Activated naive CD4-positive, alpha-beta T cell treated with anti-CD3 and anti-CD28 coated beads for 36 hours (primary cell): ENCODE data around the gene C3orf70. TPM values are rescaled to one million over a fixed set of nuclear protein-coding genes. Genes with fewer than 3 reads are reported as not detected.

Experiments
- CTCF ChIA-PET: fragments of 350-600 bp; sonication (Branson Sonifier 250); formaldehyde crosslinking; loops from one replicate; lab custom pipeline; 2021; ENCODE audit warnings: antibody characterized with exemption; lab: Charles Lee
- DNase-seq: peaks from one replicate; pipeline ENCODE4 v3.0.0-alpha.2; 2020
- H3K27ac Mint-ChIP-seq: one replicate; pipeline ENCODE4 v1.8.0; 2021; ENCODE audit warnings: mild to moderate bottlenecking, mixed read lengths
- H3K27me3 Mint-ChIP-seq: one replicate; pipeline ENCODE4 v1.8.0; 2021; ENCODE audit warnings: low read depth, mixed read lengths
- H3K36me3 Mint-ChIP-seq: one replicate; pipeline ENCODE4 v1.8.0; 2021; ENCODE audit warnings: low read depth, mixed read lengths
- H3K4me1 Mint-ChIP-seq: one replicate; pipeline ENCODE4 v1.8.0; 2021; ENCODE audit warnings: low read depth, mixed read lengths
- H3K4me3 Mint-ChIP-seq: one replicate; pipeline ENCODE4 v1.8.0; 2021; ENCODE audit warnings: mild to moderate bottlenecking, moderate library complexity, mixed read lengths
- H3K9me3 Mint-ChIP-seq: one replicate; pipeline ENCODE4 v1.8.0; 2021; ENCODE audit warnings: mixed read lengths
- intact Hi-C: fragments of 100-400 bp; cut with micrococcal nuclease; formaldehyde crosslinking; loops from one replicate; pipeline ENCODE4 v1.15.1; 2023
- total RNA-seq, 2 experiments: library from RNA; stranded (reverse); gene quantifications; one replicate each; pipeline ENCODE4 v1.2.3, GENCODE V29; 2021

The C3orf70 gene
- total RNA-seq, 2 experiments from 2014 or later = not detected

DNA sequence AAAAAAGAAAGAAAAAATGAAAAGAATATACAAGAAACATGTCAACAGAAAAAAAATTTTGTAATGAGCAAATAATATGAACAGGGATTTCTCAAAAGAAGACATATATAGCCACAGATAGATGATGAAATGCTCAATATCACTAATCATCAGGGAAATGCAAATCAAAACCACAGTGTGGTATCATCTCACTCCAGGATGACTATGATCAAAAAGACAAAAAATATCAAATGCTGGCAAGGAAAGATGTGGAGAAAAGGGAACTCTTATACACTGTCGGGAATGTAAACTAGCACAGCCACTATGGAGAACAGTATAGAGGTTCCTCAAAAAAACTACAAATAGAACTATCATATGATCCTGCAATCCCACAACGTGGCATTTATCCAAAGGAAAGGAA lies 94.1 kb downstream of the C3orf70 start:
- intact Hi-C loops = no loop called here
- Mint-ChIP-seq H3K36me3 (peaks cover 20% of the 10 kb centered on the region), H3K4me1 (no peaks in the 10 kb centered on the region), H3K27ac (no peak overlapping the region), H3K27me3 (no peaks in the 10 kb centered on the region), H3K4me3 (no peak overlapping the region), H3K9me3 (peaks cover 56% of the 10 kb centered on the region)
- no peak for DNase-seq
- CTCF ChIA-PET = no interaction called here

DNA sequence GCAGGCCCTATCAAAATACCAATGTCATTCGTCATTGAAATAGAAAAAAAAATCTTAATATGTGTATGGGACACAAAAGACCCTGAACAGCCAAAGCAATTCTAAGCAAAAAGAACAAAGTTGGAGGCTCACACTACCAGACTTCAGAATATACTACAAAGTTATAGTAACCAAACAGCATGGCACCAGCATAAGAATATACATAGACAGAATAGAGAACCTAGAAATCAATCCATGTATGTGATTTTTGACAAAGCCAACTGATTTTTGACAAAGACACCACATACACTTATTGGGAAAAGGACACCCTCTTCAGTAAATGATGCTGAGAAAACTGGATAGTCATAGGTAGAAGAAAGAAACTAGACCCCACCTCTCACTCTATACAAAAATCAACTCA lies 95.0 kb downstream of the C3orf70 start:
- Mint-ChIP-seq H3K27me3 (no peaks in the 10 kb centered on the region), H3K36me3 (peaks cover 30% of the 10 kb centered on the region), H3K4me3 (no peak overlapping the region), H3K4me1 (no peaks in the 10 kb centered on the region), H3K9me3 (peaks cover 58% of the 10 kb centered on the region), H3K27ac (no peak overlapping the region)
- intact Hi-C loops = no loop called here
- CTCF ChIA-PET = no interaction called here
- DNase-seq = no peak

DNA sequence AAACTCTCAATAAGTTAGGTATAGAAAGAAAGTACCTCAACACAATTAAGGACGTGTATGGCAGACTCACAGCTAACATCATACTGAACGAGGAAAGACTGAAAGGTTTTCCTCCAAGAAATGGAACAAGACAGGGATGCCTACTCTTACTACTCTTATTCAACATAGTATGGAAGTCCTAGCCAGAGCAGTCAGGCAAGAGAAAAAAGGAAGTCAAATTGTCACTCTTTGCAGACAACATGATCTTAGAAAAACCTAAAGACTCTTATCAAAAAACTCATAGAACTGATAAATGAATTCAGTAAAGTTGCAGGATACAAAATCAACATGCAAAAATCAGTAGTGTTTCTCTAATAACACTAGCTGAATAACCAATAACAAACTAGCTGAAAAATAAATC lies 96.0 kb downstream of the C3orf70 start:
- Mint-ChIP-seq H3K9me3 (peaks cover 60% of the 10 kb centered on the region), H3K27me3 (no peaks in the 10 kb centered on the region)

DNA sequence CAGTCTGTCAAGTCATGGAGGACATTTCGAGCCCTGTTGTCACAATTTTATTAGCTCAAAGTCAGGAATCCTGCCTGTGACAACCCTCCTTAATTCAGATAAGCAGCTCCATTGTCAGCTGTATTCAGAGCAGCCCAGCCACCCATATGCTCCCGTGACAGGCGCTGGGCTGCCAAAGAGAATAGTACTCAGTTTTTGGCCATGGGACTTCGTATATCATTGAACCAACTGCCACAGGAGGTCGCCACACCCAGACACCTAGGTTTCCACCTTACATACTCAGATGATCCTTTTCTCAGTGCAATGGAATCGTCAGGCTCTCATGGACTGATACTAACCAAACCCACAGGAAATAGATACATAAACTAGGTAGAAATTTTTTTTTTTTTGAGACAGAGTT lies 100.2 kb downstream of the C3orf70 start:
- no peak for DNase-seq
- intact Hi-C loops = no loop called here
- Mint-ChIP-seq H3K4me3 (no peak overlapping the region), H3K27me3 (no peaks in the 10 kb centered on the region), H3K27ac (no peak overlapping the region), H3K9me3 (peaks cover 29% of the 10 kb centered on the region), H3K4me1 (no peaks in the 10 kb centered on the region), H3K36me3 (peaks cover 80% of the 10 kb centered on the region)
- CTCF ChIA-PET = no interaction called here

More for the DNA sequence above, 96.0 kb downstream of the C3orf70 start:
- Mint-ChIP-seq H3K36me3 (peaks cover 39% of the 10 kb centered on the region), H3K4me3 (no peak overlapping the region), H3K27ac (no peak overlapping the region), H3K4me1 (no peaks in the 10 kb centered on the region)
- DNase-seq = no peak
- intact Hi-C loops = no loop called here
- CTCF ChIA-PET = interaction anchor here (0.6 kb wide), 1 partner anchor 77 kb away, joined by 3 read pairs; no protein-coding TSS in a partner anchor

DNA sequence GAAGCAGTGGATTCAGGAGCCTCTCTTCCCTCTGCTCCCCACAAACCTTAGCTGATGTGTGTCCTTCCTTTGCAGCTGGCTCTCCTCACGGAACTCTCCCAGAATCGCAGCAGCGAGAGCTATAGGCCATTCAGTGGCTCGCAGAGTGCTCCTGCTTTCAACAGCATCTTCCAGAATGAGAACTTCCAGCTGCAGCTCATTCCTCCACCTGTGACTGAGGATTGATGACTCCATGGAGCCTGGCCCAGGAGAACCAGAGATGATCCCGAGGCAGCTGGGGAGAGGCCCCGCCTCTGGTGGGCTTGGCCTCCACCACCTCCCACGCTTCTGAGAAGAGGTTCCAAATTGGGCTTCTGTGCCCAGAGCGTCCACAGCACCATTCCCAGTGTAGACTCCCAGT lies 101.1 kb downstream of the C3orf70 start:
- Mint-ChIP-seq H3K4me3 (no peak overlapping the region), H3K4me1 (no peaks in the 10 kb centered on the region), H3K27ac (no peak overlapping the region), H3K9me3 (peaks cover 23% of the 10 kb centered on the region), H3K36me3 (peaks cover 85% of the 10 kb centered on the region), H3K27me3 (no peaks in the 10 kb centered on the region)
- intact Hi-C loops = no loop called here
- DNase-seq = no peak
- CTCF ChIA-PET = no interaction called here

DNA sequence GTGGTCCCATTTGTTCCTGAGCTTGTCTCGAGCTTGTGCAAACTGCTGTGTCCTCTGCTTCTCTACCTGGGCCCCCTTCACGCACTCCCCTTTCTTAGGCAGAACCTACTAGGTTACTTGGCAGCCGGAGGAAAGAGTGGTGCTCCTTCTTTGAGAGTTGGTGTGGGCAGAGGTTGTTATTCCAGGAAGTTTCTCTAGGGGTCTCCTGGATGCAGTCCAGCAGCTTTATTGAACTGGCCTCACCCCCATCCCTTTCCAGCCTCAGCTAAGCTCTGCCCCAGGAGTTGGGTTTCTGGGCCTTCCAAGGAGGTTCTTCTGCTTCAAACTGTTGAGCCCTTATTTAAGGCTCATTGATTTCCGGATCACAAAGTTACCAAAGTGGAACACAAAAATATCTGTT lies 103.2 kb downstream of the C3orf70 start:
- peaks cover 91% of the 10 kb centered on the region for H3K36me3 Mint-ChIP-seq
- no peaks in the 10 kb centered on the region for H3K27me3 Mint-ChIP-seq
- H3K4me3 Mint-ChIP-seq = no peak overlapping the region
- peaks cover 13% of the 10 kb centered on the region for H3K9me3 Mint-ChIP-seq
- no peak overlapping the region for H3K27ac Mint-ChIP-seq
- H3K4me1 Mint-ChIP-seq = no peaks in the 10 kb centered on the region
- no peak for DNase-seq
- CTCF ChIA-PET = no interaction called here
- intact Hi-C loops = no loop called here

DNA sequence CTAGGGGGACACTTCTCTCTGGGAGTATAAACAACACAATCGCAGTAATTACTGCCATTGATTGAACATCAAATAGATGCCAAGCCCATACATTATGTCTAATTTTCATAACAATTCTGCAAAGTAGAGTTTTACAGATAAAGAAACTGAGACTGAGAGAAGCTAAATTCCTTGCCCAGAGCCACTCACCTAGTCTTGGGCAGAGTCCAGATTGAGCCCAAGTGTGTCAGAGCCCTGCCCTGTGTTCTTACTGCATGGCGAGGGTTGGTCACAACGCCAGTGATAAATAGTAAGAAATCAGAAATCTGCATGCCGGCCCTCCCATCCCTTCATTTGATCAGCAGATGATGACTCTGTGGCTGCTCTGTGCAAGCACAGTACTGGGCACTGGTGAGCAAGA lies 106.3 kb downstream of the C3orf70 start:
- Mint-ChIP-seq H3K4me1 (no peaks in the 10 kb centered on the region), H3K36me3 (peaks cover 74% of the 10 kb centered on the region), H3K9me3 (no peaks in the 10 kb centered on the region), H3K4me3 (no peak overlapping the region), H3K27me3 (no peaks in the 10 kb centered on the region), H3K27ac (no peak overlapping the region)
- intact Hi-C loops = no loop called here
- DNase-seq = no peak
- CTCF ChIA-PET = no interaction called here

DNA sequence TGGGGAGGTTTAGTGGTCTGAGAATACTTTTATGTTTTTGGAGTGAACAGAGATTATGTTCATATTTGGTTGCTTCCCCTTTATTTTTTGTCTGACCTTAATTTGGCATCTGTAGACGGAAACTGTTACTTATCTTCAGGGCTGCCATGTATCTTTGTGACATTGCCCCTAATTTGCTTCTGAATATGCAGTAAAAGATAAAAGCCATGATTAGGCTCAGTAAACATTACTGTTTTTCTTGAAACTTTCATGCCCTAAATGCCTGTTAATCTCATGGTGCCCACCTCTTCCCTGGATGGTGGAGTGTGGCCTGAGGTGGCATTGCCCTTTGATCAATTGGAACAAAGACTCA lies 106.7 kb downstream of the C3orf70 start:
- Mint-ChIP-seq H3K4me1 (no peaks in the 10 kb centered on the region), H3K27me3 (no peaks in the 10 kb centered on the region), H3K4me3 (no peak overlapping the region), H3K27ac (no peak overlapping the region), H3K9me3 (no peaks in the 10 kb centered on the region), H3K36me3 (peaks cover 74% of the 10 kb centered on the region)
- no peak for DNase-seq
- intact Hi-C loops = no loop called here
- CTCF ChIA-PET = no interaction called here

DNA sequence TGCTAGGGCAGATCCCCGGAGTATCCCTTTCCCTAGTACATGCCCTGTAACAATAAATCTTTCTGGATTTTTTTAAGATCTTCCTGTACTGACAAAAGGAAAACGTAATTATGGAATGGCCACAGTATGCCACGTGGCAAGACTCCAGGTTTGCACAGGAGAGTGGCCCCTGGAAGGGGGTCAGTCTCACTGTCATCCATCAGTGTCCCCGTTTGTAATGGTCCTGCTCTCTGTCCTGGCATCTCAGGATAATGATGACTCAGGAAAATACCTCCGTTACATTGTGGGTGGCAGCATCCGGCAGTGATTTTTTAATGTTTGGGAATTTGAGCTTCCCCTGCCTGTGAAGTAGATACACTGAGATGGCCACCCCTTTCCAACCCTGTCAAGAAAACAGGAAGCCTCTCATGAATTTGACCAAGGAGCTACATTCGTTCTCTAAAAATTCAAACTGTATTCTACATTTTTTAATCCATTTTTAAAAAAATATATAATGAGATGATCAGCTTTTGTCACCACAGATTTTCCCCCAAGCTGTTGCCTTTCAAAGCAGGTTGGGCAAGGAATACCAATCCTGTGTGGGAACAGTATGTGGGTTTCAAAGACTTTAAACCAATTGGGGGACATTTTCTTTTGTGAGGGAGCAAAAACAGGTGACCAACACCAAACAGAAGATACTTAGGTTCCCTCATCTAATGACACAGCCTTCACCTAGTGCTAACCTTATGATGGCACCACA lies 110.4 kb downstream of the C3orf70 start:
- no peaks in the 10 kb centered on the region for H3K27me3 Mint-ChIP-seq
- no peaks in the 10 kb centered on the region for H3K4me1 Mint-ChIP-seq
- intact Hi-C loops = no loop called here
- CTCF ChIA-PET = interaction anchor here (0.6 kb wide), 1 partner anchor 10 kb away, joined by 3 read pairs; no protein-coding TSS in a partner anchor
- H3K27ac Mint-ChIP-seq = no peak overlapping the region
- H3K4me3 Mint-ChIP-seq = no peak overlapping the region
- DNase-seq = no peak
- peaks cover 3% of the 10 kb centered on the region for H3K9me3 Mint-ChIP-seq
- peaks cover 53% of the 10 kb centered on the region for H3K36me3 Mint-ChIP-seq

DNA sequence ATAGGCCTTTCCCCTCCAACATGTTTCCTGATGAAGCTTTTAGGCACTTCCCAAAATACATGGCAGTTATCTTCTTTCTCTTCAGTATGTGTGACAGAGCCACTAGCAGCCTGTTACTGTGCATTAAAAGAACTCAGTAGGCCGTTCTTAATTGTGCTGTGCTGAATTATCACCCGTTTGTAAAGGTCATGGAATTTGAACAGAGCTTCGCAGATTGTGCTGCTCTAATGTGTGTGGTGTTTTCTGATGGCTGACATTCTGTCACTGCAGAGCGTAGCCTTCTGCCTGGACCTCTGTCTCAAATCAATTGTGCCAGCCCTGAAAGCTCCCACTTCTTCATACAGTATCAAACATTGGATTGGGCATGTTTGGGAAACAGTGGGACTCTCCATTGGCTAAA lies 111.3 kb downstream of the C3orf70 start:
- H3K27ac Mint-ChIP-seq = no peak overlapping the region
- CTCF ChIA-PET = no interaction called here
- intact Hi-C loops = no loop called here
- DNase-seq = no peak
- no peaks in the 10 kb centered on the region for H3K27me3 Mint-ChIP-seq
- peaks cover 8% of the 10 kb centered on the region for H3K9me3 Mint-ChIP-seq
- H3K36me3 Mint-ChIP-seq = peaks cover 50% of the 10 kb centered on the region
- no peaks in the 10 kb centered on the region for H3K4me1 Mint-ChIP-seq
- H3K4me3 Mint-ChIP-seq = no peak overlapping the region

DNA sequence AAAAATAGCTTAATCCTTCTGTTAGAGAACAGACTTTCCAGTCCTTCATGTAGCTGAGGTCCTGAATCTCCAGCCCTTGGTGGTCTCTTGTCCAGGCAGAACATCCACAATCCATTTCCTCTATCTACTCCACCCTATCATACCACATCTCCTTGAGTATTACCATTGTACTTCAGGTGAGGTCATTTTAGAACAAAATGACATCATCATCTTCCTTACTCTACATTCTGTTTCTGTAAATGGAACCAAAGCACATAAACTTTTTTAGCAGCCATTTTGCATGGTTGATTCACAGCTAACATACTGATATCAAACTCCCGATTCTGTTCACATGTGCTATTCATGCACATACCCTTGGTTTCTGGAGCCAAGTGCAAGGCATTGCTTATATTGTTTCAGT lies 112.4 kb downstream of the C3orf70 start:
- H3K4me3 Mint-ChIP-seq = no peak overlapping the region
- CTCF ChIA-PET = no interaction called here
- H3K9me3 Mint-ChIP-seq = peaks cover 15% of the 10 kb centered on the region
- intact Hi-C loops = no loop called here
- H3K27me3 Mint-ChIP-seq = no peaks in the 10 kb centered on the region
- no peak for DNase-seq
- no peak overlapping the region for H3K27ac Mint-ChIP-seq
- no peaks in the 10 kb centered on the region for H3K4me1 Mint-ChIP-seq
- H3K36me3 Mint-ChIP-seq = peaks cover 51% of the 10 kb centered on the region

DNA sequence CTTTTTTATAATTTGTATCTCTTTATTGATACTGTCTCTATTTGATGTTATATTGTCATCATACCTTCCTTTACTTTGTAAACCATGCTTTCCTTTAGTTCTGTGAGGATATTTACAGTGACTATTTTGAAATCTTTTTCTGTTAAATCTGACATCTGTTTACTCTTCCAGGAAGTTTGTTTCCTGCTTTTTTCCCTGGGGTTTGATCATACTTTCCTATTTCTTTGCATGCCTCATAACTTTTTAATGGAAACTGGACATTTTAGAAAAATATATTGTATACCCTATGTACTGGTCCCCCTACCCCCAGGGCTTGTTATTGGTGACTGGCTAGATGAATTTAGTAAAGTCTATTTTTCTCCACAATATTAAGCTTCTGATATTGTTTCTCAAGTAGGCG lies 115.1 kb downstream of the C3orf70 start:
- Mint-ChIP-seq H3K9me3 (peaks cover 29% of the 10 kb centered on the region), H3K27me3 (no peaks in the 10 kb centered on the region), H3K4me3 (no peak overlapping the region), H3K4me1 (no peaks in the 10 kb centered on the region), H3K36me3 (peaks cover 67% of the 10 kb centered on the region), H3K27ac (no peak overlapping the region)
- intact Hi-C loops = no loop called here
- CTCF ChIA-PET = interaction anchor here (0.6 kb wide), 1 partner anchor 667 kb away, joined by 3 read pairs; no protein-coding TSS in a partner anchor
- no peak for DNase-seq

DNA sequence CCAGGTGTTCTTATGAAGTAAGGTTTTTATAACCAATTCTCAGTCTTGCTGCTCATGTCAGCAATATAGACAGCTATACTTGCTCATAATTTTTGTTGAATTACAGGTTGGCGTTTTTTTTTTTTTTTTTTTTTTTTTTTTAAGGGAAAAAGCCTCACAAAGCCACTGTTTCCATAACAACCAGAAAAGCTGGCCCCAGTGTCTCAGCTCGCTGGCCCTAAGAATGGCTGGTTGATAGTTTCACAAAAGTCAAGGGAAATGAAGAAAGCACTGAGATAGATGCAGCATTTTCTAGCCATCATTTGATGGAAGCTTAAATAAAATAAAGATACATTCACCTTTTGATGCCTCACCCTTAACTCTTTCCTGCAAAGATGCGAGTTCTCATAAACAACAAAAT lies 121.9 kb downstream of the C3orf70 start:
- CTCF ChIA-PET = no interaction called here
- Mint-ChIP-seq H3K36me3 (peaks cover 67% of the 10 kb centered on the region), H3K4me1 (no peaks in the 10 kb centered on the region), H3K27me3 (no peaks in the 10 kb centered on the region), H3K9me3 (peaks cover 19% of the 10 kb centered on the region), H3K4me3 (no peak overlapping the region), H3K27ac (no peak overlapping the region)
- intact Hi-C loops = no loop called here
- no peak for DNase-seq
